ENCODE measurements around the gene STX2. TPM values are rescaled to one million over a fixed set of nuclear protein-coding genes. Genes with fewer than 3 reads are reported as not detected.
A peak's percentile ranks its signal among the peaks of the same experiment; 100 is the strongest.
"Not testable (repeated sequence)": the region's sequence is repeated elsewhere in the genome, so short reads cannot be mapped to it uniquely, and the experiment has no call there.

Gene STX2
- polyA plus RNA-seq, 1 donor (not counting 4 experiments of a cell fraction or from before 2014, with no cell fraction given) = 24.1 TPM

DNA sequence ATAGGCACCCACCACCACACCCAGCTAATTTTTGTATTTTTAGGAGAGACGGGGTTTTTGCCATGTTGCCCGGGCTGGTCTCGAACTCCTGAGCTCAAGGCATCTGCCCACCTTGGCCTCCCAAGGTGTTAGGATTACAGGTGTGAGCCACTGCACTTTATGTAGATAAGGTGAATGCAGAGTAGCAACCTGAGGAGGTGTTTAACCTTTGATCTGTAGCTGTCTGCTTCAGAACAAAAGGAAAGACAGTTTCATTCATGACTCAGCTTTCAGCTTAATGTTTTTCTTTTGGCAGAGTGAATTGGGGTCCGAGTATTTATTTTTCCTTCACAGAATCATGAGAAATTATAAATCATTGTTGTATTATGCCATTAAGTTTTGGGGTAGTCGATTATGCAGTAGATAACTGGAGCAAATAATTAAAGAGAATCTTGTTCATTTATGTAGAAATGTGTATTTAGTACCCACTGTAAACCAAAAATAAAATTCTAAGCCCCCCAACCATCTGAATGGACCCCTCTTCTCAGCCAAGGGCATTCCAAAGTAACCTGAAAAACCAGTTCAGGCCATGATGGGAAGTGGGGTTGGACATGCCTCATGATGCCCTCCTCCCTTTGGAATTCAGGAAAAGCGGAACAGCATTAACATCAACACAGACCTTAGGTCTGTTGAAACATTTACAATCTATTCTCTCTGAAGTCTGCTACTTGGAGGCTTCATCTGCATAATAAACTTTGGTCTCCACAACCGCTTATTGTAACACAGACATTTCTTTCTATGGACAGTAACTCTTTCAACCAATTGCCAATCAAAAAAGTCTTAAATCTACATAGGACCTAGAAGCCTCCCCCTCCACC is 10.7 kb upstream of the STX2 start:
- H3K4me2 ChIP-seq (ENCODE audit: control insufficient read depth, extremely low read depth, insufficient read depth, low read depth, low read length) = no peak overlapping the region
- DNase-seq (ENCODE audit: low read depth, low spot score) = no peak
- H3K27me3 ChIP-seq (ENCODE audit: control insufficient read depth, extremely low read depth, insufficient read depth, low read length) = no peaks in the 10 kb centered on the region
- no peak overlapping the region for H3K9ac ChIP-seq (ENCODE audit: control insufficient read depth, extremely low read depth, insufficient read depth, low read length)
- H3K4me3 ChIP-seq (ENCODE audit: control insufficient read depth in 2 of 3, extremely low read depth in 1 of 3, insufficient read depth in 2 of 3, low read depth in 1 of 3, low read length in 3 of 3) = no peak overlapping the region
- dilution Hi-C loops (cut with MboI; ENCODE audit: extremely low pct_ligation_motif_present, low sequenced_read_pairs) = no loop called here
- no peaks in the 10 kb centered on the region for H4K20me1 ChIP-seq (ENCODE audit: control insufficient read depth, extremely low read depth, insufficient read depth, low read length)
- TF ChIP-seq EZH2 (IDR thresholded peaks at IDR 0.05; ENCODE audit: low read length) = no peak
- TF ChIP-seq, protein P1, sequence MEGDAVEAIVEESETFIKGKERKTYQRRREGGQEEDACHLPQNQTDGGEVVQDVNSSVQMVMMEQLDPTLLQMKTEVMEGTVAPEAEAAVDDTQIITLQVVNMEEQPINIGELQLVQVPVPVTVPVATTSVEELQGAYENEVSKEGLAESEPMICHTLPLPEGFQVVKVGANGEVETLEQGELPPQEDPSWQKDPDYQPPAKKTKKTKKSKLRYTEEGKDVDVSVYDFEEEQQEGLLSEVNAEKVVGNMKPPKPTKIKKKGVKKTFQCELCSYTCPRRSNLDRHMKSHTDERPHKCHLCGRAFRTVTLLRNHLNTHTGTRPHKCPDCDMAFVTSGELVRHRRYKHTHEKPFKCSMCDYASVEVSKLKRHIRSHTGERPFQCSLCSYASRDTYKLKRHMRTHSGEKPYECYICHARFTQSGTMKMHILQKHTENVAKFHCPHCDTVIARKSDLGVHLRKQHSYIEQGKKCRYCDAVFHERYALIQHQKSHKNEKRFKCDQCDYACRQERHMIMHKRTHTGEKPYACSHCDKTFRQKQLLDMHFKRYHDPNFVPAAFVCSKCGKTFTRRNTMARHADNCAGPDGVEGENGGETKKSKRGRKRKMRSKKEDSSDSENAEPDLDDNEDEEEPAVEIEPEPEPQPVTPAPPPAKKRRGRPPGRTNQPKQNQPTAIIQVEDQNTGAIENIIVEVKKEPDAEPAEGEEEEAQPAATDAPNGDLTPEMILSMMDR (optimal IDR thresholded peaks at IDR 0.05 in 1 of 3, IDR thresholded peaks at IDR 0.05 in 1 of 3, conservative IDR thresholded peaks at IDR 0.05 in 1 of 3; ENCODE audit: extremely low read depth in 1 of 3, insufficient read depth in 2 of 3, low read length in 3 of 3) = no peak
- H3K79me2 ChIP-seq (ENCODE audit: control insufficient read depth, insufficient read depth, low read length) = no peaks in the 10 kb centered on the region
- no peaks in the 10 kb centered on the region for H3K9me3 ChIP-seq (ENCODE audit: control insufficient read depth, low read depth, low read length)
- H3K4me1 ChIP-seq (ENCODE audit: control insufficient read depth, extremely low read depth, insufficient read depth, low read length) = peaks cover 6% of the 10 kb centered on the region
- H2AFZ ChIP-seq (ENCODE audit: control insufficient read depth, low read length) = peak overlapping the region; percentile 6
- no peaks in the 10 kb centered on the region for H3K9me1 ChIP-seq (ENCODE audit: control insufficient read depth, extremely low read depth, insufficient read depth, low read length)
- FAIRE-seq = no peak
- H3K27ac ChIP-seq (ENCODE audit: control insufficient read depth, insufficient read depth, low read length) = no peak overlapping the region
- H3K36me3 ChIP-seq (ENCODE audit: control insufficient read depth in 2 of 2, extremely low read depth in 1 of 2, insufficient read depth in 2 of 2, low read length in 2 of 2) = no peaks in the 10 kb centered on the region

- H2AFZ ChIP-seq (ENCODE audit: control insufficient read depth, low read length); H3K9ac ChIP-seq (ENCODE audit: control insufficient read depth, extremely low read depth, insufficient read depth, low read length); H3K9me3 ChIP-seq (ENCODE audit: control insufficient read depth, low read depth, low read length); dilution Hi-C loops (cut with MboI; ENCODE audit: extremely low pct_ligation_motif_present, low sequenced_read_pairs); H3K4me3 ChIP-seq (ENCODE audit: control insufficient read depth in 2 of 3, extremely low read depth in 1 of 3, insufficient read depth in 2 of 3, low read depth in 1 of 3, low read length in 3 of 3); DNase-seq (ENCODE audit: low read depth, low spot score); FAIRE-seq; H4K20me1 ChIP-seq (ENCODE audit: control insufficient read depth, extremely low read depth, insufficient read depth, low read length); H3K79me2 ChIP-seq (ENCODE audit: control insufficient read depth, insufficient read depth, low read length); H3K27ac ChIP-seq (ENCODE audit: control insufficient read depth, insufficient read depth, low read length); H3K4me1 ChIP-seq (ENCODE audit: control insufficient read depth, extremely low read depth, insufficient read depth, low read length); H3K9me1 ChIP-seq (ENCODE audit: control insufficient read depth, extremely low read depth, insufficient read depth, low read length); H3K27me3 ChIP-seq (ENCODE audit: control insufficient read depth, extremely low read depth, insufficient read depth, low read length); H3K36me3 ChIP-seq (ENCODE audit: control insufficient read depth in 2 of 2, extremely low read depth in 1 of 2, insufficient read depth in 2 of 2, low read length in 2 of 2); H3K4me2 ChIP-seq (ENCODE audit: control insufficient read depth, extremely low read depth, insufficient read depth, low read depth, low read length): not testable (repeated sequence)
Observed at GRCh38 chr12:130848785-130849305, 9.8 kb upstream of the STX2 start.

DNA sequence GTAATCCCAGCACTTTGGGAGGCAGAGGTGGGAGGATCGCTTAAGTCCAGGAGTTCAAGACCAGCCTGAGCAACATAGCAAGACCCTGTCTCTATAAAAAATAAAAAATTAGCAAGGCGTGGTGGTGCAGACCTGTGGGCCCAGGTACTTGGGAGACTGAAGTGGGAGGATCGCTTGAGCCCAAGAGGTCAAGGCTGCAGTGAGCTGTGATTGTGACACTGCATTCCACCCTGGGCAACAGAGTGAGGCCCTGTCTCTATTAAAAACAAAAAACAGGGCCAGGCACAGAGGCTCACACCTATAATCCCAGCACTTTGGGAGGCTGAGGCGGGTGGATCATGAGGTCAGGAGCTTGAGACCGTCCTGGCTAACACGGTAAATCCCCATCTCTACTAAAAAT is 9.1 kb upstream of the STX2 start:
- H3K27me3 ChIP-seq (ENCODE audit: control insufficient read depth, extremely low read depth, insufficient read depth, low read length); H3K36me3 ChIP-seq (ENCODE audit: control insufficient read depth in 2 of 2, extremely low read depth in 1 of 2, insufficient read depth in 2 of 2, low read length in 2 of 2); H3K9ac ChIP-seq (ENCODE audit: control insufficient read depth, extremely low read depth, insufficient read depth, low read length); H3K27ac ChIP-seq (ENCODE audit: control insufficient read depth, insufficient read depth, low read length); FAIRE-seq; H3K9me1 ChIP-seq (ENCODE audit: control insufficient read depth, extremely low read depth, insufficient read depth, low read length); H3K79me2 ChIP-seq (ENCODE audit: control insufficient read depth, insufficient read depth, low read length); H3K4me1 ChIP-seq (ENCODE audit: control insufficient read depth, extremely low read depth, insufficient read depth, low read length); DNase-seq (ENCODE audit: low read depth, low spot score); dilution Hi-C loops (cut with MboI; ENCODE audit: extremely low pct_ligation_motif_present, low sequenced_read_pairs); H4K20me1 ChIP-seq (ENCODE audit: control insufficient read depth, extremely low read depth, insufficient read depth, low read length); H3K4me3 ChIP-seq (ENCODE audit: control insufficient read depth in 2 of 3, extremely low read depth in 1 of 3, insufficient read depth in 2 of 3, low read depth in 1 of 3, low read length in 3 of 3); H2AFZ ChIP-seq (ENCODE audit: control insufficient read depth, low read length); H3K4me2 ChIP-seq (ENCODE audit: control insufficient read depth, extremely low read depth, insufficient read depth, low read depth, low read length); H3K9me3 ChIP-seq (ENCODE audit: control insufficient read depth, low read depth, low read length): not testable (repeated sequence)
